IMR-90 (cell line): ENCODE measurements around the gene STK33.

Experiments used
- CTCF ChIP-seq: conservative IDR thresholded peaks from 2 replicates; pipeline ENCODE4 v1.5.1; 2012; ENCODE audit warnings: mild to moderate bottlenecking, low read depth, low read length, improper control_type of control experiment
- MAZ ChIP-seq: IDR thresholded peaks from 2 replicates; pipeline ENCODE4 v1.6.1; 2012; ENCODE audit warnings: low read depth, mild to moderate bottlenecking, low read length, improper control_type of control experiment, moderate library complexity, borderline replicate concordance
- POLR2A ChIP-seq: IDR thresholded peaks from 2 replicates; pipeline ENCODE4 v1.6.1; 2012; ENCODE audit warnings: mild to moderate bottlenecking, low read depth, low read length

GRCh38 chr11:8641332-8641731, 47.3 kb upstream of the STK33 start:
- no peak for TF ChIP-seq CTCF
- TF ChIP-seq MAZ: no peak
- no peak for TF ChIP-seq POLR2A
